A172 (cell line): ENCODE measurements around the gene ISG20L2. TPM values are rescaled to one million over a fixed set of nuclear protein-coding genes. Genes with fewer than 3 reads are reported as not detected.

Source experiments
- DNase-seq: peaks from one replicate; pipeline ENCODE4 v3.0.0-alpha.2; 2015; ENCODE audit warnings: low spot score
- total RNA-seq: library from RNA; depleted of rRNA; stranded (reverse); fragments of >200 nt; shearing (Covaris generic); gene quantifications from 2 replicates; pipeline ENCODE4 v1.2.3, GENCODE V29; 2014

The ISG20L2 gene
- total RNA-seq, 1 experiment from 2014 or later = 18.9 TPM

- no peak for DNase-seq
Measured at GRCh38 chr1:156752843-156753482, 24.4 kb upstream of the ISG20L2 start.

- peak; percentile 84 for DNase-seq
Measured at GRCh38 chr1:156751757-156752481, 23.4 kb upstream of the ISG20L2 start.

- DNase-seq = no peak
Measured at GRCh38 chr1:156751451-156751756, 22.8 kb upstream of the ISG20L2 start, which contains the start of gene HDGF. Gene HDGF (minus strand): TSS chr1:156751675. CDS start chr1:156751429, 246 bp downstream.

- DNase-seq = no peak
Measured at GRCh38 chr1:156750711-156751450, 22.3 kb upstream of the ISG20L2 start.

GRCh38 chr1:156750191-156750672, 21.7 kb upstream of the ISG20L2 start:
- peak; percentile 26 for DNase-seq

GRCh38 chr1:156749419-156750118, 21.0 kb upstream of the ISG20L2 start:
- no peak for DNase-seq

- DNase-seq = peak; percentile 76
Measured at GRCh38 chr1:156748670-156749418, 20.3 kb upstream of the ISG20L2 start.

GRCh38 chr1:156747742-156748669, 19.4 kb upstream of the ISG20L2 start:
- peak; percentile 38 for DNase-seq

GRCh38 chr1:156746728-156747631, 18.4 kb upstream of the ISG20L2 start:
- DNase-seq = peak; percentile 95

- DNase-seq = no peak
Measured at GRCh38 chr1:156746406-156746727, 17.8 kb upstream of the ISG20L2 start.

GRCh38 chr1:156745881-156746280, 17.3 kb upstream of the ISG20L2 start:
- DNase-seq = no peak

- DNase-seq = no peak
Measured at GRCh38 chr1:156744786-156745419, 16.3 kb upstream of the ISG20L2 start.

GRCh38 chr1:156744344-156744743, 15.8 kb upstream of the ISG20L2 start:
- no peak for DNase-seq

GRCh38 chr1:156743367-156744302, 15.1 kb upstream of the ISG20L2 start:
- no peak for DNase-seq

GRCh38 chr1:156742801-156743200, 14.2 kb upstream of the ISG20L2 start:
- no peak for DNase-seq

GRCh38 chr1:156742017-156742416, 13.5 kb upstream of the ISG20L2 start:
- no peak for DNase-seq

GRCh38 chr1:156741481-156741983, 13.0 kb upstream of the ISG20L2 start:
- DNase-seq = no peak
